ENCODE measurements around the gene TMEM106C.
A peak's percentile ranks its signal among the peaks of the same experiment; 100 is the strongest.

The TMEM106C gene

DNA sequence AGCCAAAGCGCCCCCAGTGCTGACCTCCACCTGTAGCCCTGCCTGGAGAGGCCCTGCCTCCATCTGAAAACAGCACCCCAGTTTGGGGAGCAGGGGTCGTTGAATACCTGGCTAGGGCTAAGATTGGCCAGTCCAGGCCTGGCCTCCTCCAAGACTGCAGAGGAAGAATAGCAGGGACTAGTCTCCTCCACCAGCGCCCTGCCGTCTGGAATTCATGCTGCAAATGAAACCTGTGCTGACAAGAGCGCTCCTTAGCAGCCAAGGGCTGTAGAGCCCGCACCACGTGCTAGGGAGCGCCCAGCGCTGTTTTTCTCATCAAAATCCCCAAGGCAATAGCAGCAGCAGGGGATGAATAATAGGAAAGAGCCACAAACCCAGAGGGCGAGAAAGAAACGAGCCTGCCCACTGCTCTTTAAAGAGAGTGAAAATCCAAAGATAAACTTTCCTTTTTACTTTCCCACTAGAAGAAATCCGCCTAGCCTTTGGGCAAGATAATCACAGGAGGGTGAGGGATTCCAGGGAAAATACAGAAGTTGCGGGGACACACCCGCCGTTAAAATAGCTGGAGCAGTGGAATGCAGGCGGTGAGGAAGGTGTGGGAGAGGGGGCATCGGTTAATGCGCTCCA is 37.6 kb downstream of the TMEM106C start:
- DNase-seq: no peak

DNA sequence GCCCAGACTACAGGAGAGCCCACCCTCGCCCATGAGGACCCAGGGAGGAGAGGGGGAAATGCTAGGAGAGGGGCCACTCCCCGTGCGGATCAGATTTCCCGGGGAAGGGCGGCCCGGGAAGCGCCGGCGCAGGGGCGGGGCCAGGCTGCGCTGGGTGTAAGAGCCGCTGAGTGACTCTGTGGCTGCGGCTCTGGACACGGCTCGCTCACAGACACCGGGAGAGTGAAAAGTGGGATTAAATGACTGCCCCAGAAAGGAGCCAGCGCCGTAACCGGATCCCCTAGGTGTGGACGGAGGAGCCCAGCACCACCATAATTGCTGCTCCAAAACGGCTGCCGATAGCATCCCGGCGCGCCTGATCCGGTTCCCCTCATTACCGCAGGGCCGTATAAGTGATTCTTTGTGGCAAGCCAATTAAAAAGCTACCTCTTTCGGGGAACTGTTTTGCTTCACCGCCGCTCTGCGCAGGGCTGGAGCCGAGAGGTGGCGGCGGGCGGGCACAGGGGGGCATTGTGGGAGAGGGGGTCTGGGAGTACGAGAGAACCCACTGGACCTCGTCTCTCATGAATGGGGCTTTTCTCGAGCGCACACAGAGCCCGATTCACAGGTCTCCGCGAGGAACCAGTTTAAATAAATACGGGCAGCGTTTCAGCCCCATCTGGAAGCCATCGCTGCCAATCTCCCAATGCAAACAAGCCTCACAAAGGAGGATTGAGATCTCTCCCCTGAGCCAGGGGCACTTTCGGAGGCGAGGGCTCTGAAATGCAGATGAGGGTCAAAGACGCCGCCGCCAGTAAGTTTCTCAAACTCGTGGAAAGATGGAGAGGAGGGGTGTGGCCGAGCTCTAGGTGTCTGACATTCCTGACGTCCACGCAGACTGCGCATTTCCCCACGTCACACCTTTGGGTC is 38.4 kb downstream of the TMEM106C start:
- peak; percentile 13 for DNase-seq

DNA sequence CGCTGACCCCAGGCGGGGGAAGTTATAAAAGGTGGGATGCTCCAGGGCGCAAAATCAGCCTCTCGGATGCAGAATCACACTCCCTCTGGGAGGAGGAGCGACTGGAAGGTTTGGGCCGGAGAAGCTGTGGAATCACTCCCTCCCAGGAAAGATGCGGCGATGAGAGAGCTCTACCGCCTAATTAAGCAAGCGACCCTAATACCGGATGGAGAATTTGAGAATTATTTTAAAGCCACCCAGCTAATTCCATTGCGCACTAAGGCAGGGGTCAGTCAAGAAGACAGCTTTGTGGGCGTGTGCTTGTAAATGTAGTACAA is 39.0 kb downstream of the TMEM106C start:
- DNase-seq: no peak

DNA sequence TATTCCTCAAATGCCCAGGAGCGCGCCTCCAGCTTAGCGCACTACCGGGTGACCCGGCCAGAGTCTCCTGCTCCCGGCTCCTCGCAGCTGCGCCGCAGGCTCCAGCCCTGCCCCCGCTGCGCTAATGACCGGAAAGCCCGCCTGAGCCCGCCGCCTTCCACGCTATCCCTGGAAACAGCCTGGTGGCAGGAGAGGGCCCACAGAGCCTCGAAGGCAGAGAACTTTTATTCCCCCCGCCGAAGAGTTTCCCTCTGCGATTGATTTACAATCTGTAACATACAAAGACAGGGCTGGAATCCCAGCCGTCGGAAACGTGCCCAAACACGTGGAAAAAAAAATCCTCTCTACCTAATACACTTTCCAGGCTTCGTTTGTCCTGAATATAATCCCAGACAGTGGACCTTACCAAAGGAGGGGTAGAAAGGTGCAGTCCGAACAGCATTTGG is 39.4 kb downstream of the TMEM106C start:
- peak; percentile 10 for DNase-seq

DNA sequence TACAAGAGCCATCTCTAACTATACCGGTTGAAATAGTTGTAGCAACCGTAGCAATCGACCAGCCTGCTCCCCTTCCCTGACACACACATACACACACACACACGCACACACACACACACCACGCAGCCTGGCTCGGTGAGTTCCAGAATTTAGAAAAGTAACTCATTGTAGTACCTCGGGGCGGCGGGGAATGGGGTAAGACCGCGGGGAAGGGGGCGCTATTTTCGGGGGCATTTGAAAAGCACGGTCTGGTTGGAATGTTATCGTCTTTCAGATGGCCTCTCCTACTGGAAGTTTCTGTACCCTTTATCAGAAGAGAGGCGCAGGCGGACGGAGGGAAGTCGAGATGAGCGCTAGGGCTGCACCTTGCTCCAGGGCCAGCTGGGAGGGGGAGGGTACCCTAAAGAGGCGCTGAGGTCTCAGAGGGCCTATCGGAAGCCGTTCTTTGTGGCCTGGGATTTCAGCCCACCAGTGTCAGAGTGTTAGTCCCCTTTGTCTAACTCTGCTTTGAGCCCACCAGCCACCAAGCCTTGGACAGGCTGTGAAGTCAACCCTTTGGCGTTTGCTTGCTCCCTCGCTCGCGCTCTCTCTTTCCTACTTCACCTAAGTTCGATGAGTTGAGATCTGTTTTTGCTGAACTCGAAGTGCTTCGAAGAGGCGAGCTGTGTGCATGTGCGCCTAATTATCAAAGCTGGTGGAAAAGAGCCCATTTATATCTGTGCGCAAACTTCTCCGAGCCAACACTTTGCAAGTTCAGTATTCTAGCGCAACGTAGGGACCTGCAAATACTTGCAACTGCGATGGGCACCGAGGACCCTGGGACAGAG is 40.0 kb downstream of the TMEM106C start:
- DNase-seq: no peak

DNA sequence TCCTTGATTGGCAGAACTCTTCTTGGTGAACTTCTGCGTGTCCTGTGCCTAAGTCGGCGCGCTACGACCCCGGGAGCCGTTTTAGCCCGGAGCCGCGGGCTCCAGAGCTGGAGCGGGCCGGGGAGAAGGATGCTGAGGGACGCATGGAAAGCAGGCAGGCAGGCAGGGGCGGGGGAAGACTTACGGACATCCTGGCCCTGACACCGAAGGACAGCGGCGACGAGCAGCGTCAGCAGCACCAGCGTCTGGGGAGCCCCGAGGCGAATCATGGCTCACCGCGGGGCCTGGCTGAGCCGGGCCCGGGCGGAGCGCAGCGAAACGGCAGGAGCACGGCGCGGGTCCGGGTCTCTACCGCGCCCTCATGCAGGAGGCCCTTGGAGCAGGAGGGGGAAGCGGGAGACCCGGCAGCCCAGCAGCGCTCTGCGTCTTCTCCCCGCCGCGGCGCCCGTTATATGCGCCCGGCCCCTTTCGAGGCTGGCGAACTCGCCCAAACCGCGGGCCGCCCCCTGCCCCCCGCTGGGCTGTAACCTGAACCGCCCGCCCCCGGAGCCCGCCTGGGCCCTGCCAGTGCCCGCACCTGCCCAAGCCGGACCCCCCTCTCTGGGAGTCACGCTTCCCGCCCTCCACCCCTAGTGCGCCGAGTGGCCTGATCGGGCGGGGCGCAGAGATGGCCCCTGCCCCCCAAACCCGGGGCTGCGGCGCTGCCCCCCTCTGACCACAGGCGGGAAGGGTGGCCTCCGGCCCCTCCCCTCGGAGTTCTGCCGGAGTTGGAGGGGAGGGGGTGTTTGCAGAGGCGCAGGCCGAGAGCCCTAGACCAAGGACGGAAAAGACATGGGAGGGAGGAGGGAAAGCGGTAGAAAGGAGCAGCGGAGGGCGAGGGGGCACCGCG is 40.9 kb downstream of the TMEM106C start, which contains the start of gene COL2A1:
TSS of gene COL2A1 (minus strand) at position 424 of the 889 bp plus-strand sequence. CDS start at position 269, 155 bp downstream.
- DNase-seq: no peak

DNA sequence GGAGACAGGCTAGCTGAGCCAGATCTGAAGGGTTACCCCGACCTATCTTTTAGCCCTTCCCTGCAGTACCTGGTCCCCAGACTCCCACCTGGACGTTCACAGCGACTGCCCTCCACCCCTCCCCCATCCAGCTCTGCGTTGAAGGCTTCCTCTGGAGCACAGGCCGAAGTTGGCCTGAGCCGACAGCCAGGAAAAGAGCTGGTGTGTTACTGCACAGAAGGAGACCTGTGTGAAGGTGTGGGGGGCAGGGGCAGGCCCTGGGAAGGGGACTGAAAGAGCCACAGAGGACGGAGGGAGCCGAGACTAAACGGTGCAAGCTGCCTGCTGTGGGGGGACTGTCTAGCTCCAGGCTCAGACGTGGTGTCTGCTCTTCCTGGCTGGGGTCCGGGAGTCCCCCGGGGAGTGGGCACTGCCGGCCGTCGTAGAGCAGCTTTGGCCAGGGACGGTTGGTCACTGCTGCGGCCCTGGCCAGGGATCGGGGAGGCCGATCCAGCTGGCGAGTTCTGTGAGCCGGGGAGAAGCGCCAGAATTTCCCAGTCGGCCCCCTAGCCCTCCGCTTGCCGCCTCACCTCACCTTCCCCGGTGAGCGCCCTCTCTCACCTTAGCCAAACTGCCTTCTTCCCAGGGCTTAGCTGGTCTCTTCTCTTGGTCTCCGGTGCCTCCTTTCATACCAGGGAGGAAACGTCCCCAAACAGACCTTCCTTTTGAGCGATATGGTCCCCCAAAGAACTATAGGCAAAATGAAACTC is 41.8 kb downstream of the TMEM106C start:
- DNase-seq: no peak

DNA sequence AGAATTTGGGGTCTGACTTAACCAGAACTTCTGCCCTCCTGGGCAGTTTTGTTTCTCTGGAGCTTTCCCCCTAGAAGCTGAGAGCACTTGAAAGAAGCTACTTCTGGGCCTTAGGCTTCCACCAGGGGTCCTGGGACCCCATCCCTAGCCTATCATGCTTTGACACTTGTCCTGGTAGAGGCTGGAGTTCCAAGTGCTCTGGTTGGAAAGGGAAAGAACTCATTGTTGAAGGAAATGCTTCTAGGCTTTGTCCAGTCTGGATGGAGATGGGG is 42.3 kb downstream of the TMEM106C start:
- DNase-seq: no peak

DNA sequence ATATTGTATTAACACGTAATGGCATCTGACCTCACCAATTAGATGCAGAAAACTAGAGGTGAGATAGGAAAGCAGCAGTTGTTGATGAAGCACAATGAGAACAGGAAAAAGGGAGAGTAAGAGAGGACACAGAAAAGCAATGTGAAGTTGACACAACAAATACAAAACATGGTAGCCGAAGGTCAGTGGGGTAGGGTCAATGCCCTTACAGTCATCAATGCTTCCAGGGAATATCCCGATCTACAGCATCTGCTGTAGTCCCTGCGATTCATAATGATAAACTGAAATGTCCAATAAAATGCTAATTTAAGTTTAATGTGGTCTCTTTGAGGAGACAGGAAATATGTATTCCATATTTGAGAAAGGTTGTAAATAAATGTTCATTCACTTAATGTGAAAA is 43.8 kb downstream of the TMEM106C start:
- DNase-seq: no peak

DNA sequence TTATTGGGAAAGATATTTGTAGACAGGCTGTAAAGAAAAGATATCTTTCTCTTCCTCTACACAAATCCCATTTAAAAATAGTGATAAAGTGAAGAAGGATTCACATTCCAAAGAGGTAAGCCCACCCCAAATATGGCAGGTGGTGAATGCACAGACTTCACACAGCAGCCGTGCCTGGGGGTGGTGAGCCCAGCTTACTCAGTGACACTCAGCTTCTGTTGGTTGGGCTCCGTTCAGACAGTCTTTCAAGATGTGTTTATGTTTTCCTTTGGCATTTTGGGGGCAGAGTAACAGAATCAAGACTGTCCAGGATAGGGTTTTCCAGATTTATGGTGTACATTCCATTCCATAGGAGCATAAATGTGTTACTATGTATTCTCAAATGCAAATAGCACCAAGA is 45.0 kb downstream of the TMEM106C start:
- no peak for DNase-seq

DNA sequence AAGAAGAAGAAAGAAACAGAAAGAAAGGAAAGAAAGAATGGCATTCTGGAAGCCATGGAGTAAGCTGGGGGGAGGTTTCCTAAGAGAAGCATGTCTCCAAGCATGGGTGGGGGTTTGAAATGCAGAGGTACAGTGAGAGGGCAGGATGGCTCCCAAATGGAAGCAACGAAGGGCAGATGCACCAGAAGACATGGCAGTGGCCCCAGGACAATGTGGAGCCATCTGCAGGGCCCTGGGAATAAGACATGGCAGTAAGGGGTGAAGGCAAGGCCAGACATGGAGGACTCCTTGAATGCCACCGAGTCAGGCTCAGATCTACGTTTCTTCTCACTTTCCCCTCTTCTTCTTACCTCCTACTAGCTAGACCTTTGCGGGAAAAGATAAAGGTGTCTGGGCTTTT is 45.6 kb downstream of the TMEM106C start:
- no peak for DNase-seq

DNA sequence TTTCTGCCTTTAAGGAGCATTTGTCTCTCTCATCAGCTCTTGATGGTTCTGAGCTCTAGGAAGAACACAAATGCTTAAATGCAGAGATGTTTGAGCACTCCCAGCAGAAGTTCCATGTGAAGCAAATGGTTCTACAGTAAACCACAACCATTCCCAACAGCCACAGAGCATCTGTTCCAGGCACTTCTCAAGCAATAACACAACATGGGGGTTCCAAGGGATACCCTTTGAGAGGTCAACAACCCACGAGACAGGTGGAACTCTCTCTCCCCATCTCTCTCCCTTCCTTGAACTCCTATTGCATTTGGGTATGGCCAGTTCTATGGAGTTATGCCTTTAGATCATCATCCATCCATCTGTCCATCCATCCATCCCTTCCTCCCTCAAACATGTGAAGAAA is 46.1 kb downstream of the TMEM106C start:
- DNase-seq: no peak

DNA sequence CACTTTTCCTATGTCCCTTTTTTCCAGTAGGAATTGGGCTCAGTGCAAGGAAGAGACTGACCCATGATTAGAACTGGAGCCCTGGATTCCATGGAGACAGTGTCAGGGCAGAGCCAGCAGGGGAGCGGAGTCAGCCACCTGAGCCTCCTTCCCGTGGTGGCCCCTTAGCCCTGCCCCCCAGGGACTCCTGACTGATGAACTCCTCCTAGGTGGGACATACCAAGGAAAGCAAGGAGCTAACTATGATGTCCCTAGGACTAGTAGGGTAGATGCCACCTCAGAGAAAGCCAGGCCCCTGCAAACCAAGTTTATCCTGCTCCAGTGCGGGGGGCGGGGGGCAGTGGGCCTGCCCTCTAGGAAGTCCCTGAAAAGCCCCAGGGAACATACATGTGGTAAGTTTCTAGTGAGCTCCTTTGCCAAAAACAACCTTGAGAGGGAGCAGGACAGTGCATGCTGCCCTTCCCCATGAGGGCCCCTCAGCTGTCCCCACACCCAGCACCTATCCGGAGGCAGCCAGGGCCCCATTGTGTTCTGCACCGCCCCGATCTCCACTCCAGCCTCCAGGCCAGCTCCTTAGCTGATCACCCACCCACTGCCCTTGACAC is 47.1 kb downstream of the TMEM106C start:
- DNase-seq: no peak

DNA sequence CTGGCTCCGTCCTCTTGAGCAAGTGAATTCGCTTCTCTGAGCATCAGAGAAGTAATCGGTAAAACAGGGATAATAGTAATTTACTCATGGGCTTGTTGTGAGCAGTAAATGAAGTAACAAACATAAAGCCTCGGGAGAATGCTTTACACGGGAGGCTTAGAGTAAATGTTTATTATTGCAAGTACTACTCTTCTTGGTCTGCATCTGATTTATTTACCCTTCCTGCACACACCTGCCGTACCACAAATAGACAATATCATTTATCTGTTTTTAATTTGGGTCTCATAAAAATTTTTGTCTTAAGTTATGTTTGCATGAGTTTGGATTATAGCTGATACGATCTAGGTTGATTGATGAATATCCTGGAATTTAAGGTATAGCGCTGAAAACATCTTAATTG is 48.7 kb downstream of the TMEM106C start:
- no peak for DNase-seq

DNA sequence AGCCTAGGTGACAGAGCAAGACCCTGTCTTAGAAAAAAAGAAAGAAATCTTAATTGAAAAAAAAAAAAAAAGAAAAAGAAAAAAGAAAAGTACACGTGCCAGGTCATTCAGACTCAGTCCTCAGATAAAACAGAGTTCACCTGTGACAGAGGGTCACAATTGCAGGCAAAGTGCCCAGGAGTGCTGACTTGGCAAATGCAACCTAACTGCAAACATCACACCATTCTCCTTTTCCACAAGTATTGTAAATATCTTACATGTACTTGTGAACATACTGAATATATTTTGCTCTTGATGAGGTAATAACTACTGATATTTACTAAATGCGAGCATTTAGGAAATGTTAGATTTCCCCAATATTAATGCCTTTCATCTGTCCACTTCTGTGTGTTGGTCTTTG is 49.9 kb downstream of the TMEM106C start:
- DNase-seq: no peak

DNA sequence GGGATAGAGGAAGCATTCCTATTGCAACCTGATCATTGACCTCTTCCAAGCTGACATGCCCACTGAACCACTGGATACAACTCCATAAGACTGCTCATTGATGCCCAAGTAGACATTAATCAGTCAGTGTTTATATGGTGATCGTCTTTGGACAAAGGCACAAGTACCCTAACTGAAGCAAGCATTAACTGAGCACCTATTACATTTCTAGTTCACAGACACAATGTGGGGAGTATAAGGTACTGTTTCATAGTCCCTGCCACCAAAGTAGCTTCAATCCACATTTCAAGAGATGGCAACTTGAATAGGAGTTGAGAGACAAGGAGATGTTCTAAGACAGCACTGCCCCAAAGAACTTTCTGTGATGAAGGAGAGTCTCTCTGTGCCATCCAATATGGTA is 51.7 kb downstream of the TMEM106C start:
- DNase-seq: no peak

DNA sequence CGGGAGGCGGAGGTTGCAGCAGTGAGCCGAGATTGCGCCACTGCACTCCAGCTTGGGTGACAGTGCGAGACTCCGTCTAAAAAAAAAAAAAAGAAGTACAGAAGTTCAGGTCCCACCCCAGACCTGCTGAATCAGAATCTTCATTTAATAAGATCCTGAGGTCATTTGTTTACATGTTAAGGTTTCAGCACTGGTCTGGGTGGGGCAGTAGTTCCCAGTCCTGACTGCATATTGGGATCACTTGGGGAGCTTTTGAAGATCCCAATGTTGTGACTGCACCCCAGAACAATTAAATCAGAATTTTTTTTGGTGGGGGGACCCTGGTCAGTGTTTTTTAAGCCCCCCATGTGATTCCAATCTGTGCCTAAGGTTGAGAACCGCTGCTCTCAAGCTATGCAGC is 52.6 kb downstream of the TMEM106C start:
- DNase-seq: no peak

DNA sequence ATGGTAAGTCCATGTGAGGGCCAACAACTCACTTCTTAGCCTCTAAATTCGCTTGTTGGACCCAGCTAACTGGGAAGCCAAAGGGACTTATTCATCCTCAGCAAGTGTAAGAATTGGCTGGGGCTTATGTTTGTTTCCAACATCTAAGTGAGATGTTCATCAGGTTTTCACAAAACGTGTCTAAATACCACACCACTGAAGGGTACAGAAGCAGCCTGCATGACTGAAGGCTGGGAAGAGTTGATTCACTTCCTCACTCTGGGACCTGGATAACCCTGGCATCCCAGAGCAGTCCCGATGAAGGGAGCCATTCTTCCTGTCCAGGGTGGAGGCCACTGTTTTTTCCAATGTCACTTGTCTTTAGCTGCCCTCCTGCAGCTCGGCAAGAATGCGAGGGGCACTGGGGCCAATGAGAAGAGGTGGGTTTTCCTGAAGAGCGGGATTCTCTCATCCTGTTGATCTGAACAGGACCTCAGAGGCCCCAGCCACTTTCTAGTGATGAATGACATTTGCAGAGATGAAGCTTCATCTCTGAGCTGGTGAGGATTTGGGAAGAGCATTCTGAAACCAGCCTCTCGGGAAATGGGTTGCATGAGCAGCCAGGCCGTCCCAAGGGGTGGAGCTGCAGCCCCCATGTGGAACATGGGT is 53.1 kb downstream of the TMEM106C start:
- DNase-seq: no peak

DNA sequence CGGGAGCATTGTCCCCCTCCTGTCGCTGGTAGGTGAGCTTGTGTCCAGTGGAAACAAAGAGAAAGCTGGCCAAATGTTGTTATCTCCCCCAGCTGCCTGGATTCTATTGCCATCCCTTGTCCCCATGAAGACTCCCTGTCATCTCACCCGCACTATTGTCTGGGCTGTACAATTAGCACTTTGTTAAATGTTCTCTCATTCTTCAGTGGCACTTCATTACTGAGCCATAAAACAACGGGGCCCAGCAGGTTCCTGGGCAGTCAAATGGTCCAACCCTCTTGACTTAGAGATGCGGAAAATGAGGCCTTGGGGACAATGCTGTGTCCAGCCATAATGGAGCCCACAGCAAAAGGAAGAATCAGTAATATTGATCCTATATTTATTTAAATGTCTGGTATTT is 54.1 kb downstream of the TMEM106C start:
- DNase-seq: no peak

DNA sequence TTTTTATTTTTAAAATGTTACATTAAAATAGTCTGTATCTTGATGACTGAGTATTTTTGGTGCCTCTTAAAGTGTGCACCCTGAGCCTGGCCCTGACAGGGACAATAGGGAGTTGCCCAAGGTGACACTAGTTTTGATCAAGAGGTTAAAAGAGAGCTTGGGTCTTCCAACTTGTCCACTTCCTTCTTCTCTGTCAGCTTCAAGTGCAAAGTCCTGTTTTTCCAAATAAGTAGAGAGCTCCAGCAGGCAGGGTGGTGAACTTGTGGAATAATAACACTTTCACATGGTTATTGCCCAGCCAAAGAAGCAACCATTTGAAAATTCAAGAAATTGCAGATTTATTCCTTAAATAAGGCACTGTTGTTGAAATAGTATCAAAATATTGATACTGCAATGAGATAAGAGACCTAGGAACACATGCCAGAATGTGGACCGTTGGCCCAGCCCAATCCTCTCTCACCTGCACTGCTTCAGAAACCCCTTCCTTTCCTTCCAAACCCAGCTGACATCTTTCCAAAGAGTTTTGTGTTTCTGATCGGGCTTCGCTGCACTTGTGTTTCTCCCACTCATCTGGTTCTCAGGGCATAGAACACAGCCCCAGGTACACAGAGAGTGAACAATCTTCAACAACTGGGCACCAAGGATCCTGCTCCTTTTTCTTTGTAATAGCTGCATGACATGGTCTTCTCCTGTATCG is 54.7 kb downstream of the TMEM106C start:
- DNase-seq: no peak
